GM21515 (cell line): ENCODE results near the gene RAB44.
A peak's percentile ranks its signal among the peaks of the same experiment; 100 is the strongest.

ENCODE experiments used
- ATAC-seq: cut with Tn5 transposase; IDR thresholded peaks from one replicate; pipeline ENCODE4 v1.9.1; 2021; ENCODE audit not compliant: unreplicated experiment

RAB44 gene

GRCh38 chr6:36666826-36667591, 30.6 kb upstream of the RAB44 start:
- peak; percentile 56 for ATAC-seq

- ATAC-seq: no peak
These were observed 29.0 kb upstream of the RAB44 start for GRCh38 chr6:36668591-36668990.

GRCh38 chr6:36669002-36669401, 28.6 kb upstream of the RAB44 start:
- no peak for ATAC-seq

DNA sequence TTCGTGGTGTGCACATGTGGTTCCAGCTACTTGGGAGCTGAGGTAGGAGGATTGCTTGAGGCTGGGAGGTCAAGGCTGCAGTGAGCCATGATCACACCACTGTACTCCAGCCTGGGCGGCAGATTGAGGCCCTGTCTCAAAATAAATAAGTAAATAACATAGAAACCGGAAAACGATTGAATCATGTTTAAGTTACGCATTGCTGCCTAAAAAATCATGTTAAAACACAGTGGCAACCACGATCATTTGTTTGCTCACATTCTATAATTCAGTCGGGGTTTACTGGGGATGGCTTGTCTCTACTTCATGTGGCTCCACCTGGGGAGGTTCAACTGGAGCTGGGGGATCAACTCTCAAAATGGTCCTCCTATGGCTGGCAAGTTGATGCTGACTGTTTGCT, 27.4 kb upstream of the RAB44 start:
- no peak for ATAC-seq

DNA sequence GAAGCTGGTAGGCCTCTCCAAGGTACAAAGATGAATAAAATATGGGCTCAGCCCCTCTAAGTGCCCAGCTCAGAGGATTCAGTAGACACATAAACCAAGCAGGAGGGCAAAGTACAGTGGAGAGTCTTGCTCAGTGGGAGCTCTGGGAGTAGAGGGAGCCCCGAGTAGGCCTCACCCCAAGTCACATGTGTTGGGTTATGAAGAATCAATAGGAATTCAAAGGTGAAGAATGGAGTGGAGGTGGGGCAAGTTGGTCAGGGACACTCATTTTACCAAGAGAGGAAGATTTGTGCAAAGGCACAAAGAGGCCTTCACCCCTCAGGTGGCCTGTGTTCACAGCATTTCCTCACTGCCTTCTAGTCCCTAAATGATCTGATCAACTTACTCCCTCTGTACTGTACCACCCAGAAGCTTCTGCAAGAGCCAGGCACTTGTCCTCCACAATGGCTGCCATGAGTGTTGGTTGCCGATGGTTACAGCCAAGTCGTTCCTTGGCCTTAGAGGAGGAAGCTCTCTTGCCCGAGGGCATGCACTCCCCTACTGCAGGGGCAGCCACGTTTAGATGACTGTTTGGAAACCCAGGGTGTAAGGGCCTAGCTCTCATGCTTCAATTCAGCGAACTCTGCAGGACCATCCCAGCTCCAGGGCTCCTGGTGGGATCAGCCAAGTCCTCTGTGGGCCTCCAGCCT, 25.8 kb upstream of the RAB44 start:
- no peak for ATAC-seq

- no peak for ATAC-seq
These were observed 23.7 kb upstream of the RAB44 start for GRCh38 chr6:36673882-36674281.

DNA sequence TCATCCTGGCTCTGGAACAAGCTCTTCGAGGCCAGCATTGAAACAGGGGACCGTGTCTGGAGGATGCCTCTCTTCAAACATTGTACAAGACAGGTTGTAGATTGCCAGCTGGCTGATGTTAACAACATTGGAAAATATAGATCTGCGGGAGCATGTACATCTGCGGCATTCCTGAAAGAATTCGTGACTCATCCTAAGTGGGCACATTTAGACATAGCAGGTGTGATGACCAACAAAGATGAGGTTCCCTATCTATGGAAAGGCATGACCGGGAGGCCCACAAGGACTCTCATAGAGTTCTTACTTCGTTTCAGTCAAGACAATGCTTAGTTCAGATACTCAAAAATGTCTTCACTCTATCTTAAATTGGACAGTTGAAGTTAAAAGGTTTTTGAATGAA, 22.7 kb upstream of the RAB44 start:
- no peak for ATAC-seq

DNA sequence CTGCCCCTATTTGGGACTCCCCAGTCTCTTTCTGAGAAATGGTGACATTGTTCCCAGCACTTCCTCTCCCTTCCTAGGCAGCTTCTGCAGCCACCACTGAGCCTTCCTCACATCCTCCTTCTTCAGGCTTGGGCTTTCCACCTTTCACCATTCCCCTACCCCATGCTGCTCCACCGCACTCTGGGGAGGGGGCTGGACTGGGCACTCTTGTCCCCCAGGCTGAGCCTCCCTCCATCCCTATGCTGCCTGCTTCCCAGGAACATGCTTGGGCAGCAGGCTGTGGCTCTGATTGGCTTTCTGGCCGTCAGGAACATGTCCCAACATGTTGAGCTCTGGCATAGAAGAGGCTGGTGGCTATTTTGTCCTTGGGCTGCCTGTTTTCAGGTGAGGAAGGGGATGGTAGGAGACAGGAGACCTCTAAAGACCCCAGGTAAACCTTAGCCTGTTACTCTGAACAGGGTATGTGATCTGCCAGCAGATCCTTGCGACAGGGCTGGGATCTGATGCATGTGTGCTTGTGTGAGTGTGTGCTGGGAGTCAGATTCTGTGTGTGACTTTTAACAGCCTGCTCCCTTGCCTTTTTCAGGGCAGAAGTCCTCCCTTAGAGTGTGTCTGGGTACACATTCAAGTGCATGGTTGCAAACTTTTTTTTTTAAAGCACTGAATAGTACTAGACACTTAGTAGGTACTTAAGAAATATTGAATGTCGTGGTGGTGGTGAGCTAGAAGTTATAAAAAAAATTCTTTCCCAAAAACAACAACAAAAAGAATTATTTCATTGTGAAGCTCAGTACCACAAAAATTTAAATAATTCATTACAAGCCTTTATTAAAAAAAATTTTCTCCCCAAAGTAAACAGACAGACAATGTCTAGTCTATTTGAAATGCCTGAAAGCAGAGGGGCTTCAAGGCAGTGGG, 21.2 kb upstream of the RAB44 start:
- no peak for ATAC-seq

GRCh38 chr6:36677059-36677749, 20.4 kb upstream of the RAB44 start:
- ATAC-seq: no peak

DNA sequence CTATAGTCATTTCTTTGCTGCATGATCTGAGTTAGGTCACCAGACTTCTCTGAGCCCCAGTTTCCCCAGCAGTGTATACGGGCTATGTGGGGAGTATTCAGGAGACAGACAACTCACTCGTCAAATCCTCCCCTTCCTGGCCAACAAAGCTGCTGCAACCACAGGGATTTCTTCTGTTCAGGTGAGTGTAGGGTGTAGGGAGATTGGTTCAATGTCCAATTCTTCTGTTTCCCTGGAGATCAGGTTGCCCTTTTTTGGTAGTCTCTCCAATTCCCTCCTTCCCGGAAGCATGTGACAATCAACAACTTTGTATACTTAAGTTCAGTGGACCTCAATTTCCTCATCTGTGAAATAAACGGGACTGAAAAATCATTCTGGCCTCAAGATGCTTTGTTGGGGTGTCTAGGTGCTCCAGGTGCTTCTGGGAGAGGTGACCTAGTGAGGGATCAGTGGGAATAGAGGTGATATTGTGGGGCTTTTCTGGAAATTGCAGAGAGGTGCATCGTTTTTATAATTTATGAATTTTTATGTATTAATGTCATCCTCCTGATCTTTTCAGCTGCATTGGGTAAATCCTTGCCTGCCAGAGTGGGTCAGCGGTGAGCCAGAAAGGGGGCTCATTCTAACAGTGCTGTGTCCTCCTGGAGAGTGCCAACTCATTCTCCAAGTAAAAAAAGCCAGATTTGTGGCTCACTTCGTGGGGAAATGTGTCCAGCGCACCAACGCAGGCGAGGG, 19.7 kb upstream of the RAB44 start:
- ATAC-seq: no peak

DNA sequence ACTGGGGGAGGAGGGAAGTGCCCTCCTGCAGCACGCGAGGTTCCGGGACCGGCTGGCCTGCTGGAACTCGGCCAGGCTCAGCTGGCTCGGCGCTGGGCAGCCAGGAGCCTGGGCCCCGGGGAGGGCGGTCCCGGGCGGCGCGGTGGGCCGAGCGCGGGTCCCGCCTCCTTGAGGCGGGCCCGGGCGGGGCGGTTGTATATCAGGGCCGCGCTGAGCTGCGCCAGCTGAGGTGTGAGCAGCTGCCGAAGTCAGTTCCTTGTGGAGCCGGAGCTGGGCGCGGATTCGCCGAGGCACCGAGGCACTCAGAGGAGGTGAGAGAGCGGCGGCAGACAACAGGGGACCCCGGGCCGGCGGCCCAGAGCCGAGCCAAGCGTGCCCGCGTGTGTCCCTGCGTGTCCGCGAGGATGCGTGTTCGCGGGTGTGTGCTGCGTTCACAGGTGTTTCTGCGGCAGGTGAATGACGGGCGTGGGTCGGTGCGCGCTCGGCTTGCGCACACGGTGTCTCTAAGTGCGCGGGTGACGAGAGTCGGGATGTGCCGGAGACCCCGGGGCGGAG, 19.1 kb upstream of the RAB44 start, which contains the start of gene CDKN1A:
CDKN1A (plus strand) TSS at position 227 of the 555 bp plus-strand sequence. CDS start 5,388 bp downstream, outside the sequence.
- peak; percentile 45 for ATAC-seq

DNA sequence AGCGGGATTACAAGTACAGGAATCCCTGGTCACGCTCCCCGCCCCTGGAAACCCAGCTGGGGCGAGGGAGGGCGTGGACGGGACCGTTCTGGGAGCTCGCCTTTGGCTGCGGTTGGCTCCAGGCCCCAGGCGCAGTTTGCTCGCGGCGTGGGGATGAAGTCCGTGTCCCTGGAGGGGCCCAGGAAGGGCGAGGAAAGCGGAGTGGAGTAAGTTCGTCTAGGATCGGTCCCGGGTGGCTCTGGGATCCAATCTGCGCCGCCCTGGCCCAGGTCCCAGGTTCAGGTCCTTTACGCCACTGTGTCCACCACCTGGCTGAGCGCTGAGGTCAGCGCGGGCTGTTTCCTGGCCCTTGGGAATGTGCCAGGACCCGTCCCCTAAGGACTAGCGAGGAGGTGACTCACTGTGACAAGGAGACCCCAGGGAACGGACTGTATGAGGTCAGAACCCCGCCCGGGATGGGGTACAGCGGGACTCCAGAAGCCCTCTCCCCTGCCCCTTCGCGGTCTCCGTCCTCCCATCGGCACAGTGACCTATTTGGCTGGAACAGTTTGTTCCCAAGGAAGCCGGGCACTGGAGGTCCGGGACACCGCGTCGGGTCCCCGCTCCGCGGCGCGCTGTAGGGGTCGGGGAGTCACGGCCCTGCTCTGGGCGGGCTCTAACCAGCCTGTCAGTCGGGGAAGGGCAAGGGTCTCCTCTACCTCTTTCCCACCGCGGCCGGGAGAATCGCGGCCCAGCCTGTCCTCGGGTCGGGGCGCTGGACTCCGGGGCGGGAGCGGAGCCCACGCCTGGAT, 18.4 kb upstream of the RAB44 start:
- ATAC-seq: peak; percentile 1

GRCh38 chr6:36682328-36683144, 15.1 kb upstream of the RAB44 start:
- peak; percentile 25 for ATAC-seq

- no peak for ATAC-seq
These were observed 14.4 kb upstream of the RAB44 start for GRCh38 chr6:36683145-36683655.

- no peak for ATAC-seq
These were observed 13.8 kb upstream of the RAB44 start for GRCh38 chr6:36683656-36684446.

DNA sequence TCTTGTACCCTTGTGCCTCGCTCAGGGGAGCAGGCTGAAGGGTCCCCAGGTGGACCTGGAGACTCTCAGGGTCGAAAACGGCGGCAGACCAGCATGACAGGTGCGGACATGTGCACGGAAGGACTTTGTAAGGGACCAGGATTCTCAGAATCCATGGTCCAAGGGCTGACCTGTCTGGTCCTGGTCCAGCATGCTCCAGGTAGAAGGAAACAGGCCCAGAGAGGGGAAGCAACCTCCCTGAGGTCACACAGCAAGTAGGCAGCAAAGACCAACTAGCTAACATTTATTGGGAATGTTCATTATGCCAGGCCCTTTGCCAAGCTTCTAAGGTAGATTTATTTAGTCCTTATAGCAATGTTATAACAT, 13.2 kb upstream of the RAB44 start:
- ATAC-seq: no peak
